Transverse colon (tissue), 3 donors: ENCODE results near the gene RCAN2.

Experiments
- EP300 ChIP-seq: sonication (generic); formaldehyde crosslinking; IDR thresholded peaks from one replicate; pipeline ENCODE4 v1.6.1; 2017; ENCODE audit warnings: antibody characterized with exemption, low read depth
- TF ChIP-seq, protein P1 (sequence below), 5 experiments: fragments of 200-600 bp in 3 of 5; fragments of 450-650 bp in 2 of 5; sonication (generic) in 3 of 5; IDR thresholded peaks; 1 replicate in 2 of 5; 2 replicates in 3 of 5; pipeline ENCODE4 v1.5.1; 2016 to 2017; ENCODE audit warnings: antibody characterized with exemption in 5 of 5, inconsistent platforms in 3 of 5, mild to moderate bottlenecking in 2 of 5, moderate library complexity in 1 of 5

- TF ChIP-seq, protein P1, sequence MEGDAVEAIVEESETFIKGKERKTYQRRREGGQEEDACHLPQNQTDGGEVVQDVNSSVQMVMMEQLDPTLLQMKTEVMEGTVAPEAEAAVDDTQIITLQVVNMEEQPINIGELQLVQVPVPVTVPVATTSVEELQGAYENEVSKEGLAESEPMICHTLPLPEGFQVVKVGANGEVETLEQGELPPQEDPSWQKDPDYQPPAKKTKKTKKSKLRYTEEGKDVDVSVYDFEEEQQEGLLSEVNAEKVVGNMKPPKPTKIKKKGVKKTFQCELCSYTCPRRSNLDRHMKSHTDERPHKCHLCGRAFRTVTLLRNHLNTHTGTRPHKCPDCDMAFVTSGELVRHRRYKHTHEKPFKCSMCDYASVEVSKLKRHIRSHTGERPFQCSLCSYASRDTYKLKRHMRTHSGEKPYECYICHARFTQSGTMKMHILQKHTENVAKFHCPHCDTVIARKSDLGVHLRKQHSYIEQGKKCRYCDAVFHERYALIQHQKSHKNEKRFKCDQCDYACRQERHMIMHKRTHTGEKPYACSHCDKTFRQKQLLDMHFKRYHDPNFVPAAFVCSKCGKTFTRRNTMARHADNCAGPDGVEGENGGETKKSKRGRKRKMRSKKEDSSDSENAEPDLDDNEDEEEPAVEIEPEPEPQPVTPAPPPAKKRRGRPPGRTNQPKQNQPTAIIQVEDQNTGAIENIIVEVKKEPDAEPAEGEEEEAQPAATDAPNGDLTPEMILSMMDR (IDR thresholded peaks at IDR 0.05) = no peak
- no peak for TF ChIP-seq EP300
Measured at GRCh38 chr6:46323312-46323965, 167.8 kb downstream of the RCAN2 start.
